ENCODE data around the gene OARD1.

- TF ChIP-seq CTCF (IDR thresholded peaks at IDR 0.05), result no peak
- TF ChIP-seq POLR2A (IDR thresholded peaks at IDR 0.05), result no peak
These were observed 6.6 kb downstream of the OARD1 start for GRCh38 chr6:41065550-41066026.
